LNCaP clone FGC (cell line): ENCODE data around the gene PNPLA2.

ENCODE experiments used
- DNase-seq: peaks from one replicate; pipeline ENCODE4 v3.0.0-alpha.2; 2011; ENCODE audit warnings: low read depth
- H3K4me3 ChIP-seq: 2 replicates; pipeline ENCODE4 v1.5.1; 2011; ENCODE audit warnings: mild to moderate bottlenecking, low read depth, low read length, control low read depth
- TF ChIP-seq, protein P1 (sequence below): IDR thresholded peaks from 2 replicates; pipeline ENCODE4 v1.5.1; 2012; ENCODE audit warnings: mild to moderate bottlenecking; ENCODE audit not compliant: control insufficient read depth, insufficient read depth; ENCODE audit errors: extremely low read depth

PNPLA2 gene

GRCh38 chr11:865462-866430 lies 47.0 kb downstream of the PNPLA2 start:
- TF ChIP-seq, protein P1, sequence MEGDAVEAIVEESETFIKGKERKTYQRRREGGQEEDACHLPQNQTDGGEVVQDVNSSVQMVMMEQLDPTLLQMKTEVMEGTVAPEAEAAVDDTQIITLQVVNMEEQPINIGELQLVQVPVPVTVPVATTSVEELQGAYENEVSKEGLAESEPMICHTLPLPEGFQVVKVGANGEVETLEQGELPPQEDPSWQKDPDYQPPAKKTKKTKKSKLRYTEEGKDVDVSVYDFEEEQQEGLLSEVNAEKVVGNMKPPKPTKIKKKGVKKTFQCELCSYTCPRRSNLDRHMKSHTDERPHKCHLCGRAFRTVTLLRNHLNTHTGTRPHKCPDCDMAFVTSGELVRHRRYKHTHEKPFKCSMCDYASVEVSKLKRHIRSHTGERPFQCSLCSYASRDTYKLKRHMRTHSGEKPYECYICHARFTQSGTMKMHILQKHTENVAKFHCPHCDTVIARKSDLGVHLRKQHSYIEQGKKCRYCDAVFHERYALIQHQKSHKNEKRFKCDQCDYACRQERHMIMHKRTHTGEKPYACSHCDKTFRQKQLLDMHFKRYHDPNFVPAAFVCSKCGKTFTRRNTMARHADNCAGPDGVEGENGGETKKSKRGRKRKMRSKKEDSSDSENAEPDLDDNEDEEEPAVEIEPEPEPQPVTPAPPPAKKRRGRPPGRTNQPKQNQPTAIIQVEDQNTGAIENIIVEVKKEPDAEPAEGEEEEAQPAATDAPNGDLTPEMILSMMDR, result no peak
- DNase-seq, result no peak
- no peak overlapping the region for H3K4me3 ChIP-seq

- TF ChIP-seq, protein P1, result no peak
- H3K4me3 ChIP-seq, result no peak overlapping the region
- no peak for DNase-seq
These were observed 47.8 kb downstream of the PNPLA2 start for GRCh38 chr11:866481-866880.

DNA sequence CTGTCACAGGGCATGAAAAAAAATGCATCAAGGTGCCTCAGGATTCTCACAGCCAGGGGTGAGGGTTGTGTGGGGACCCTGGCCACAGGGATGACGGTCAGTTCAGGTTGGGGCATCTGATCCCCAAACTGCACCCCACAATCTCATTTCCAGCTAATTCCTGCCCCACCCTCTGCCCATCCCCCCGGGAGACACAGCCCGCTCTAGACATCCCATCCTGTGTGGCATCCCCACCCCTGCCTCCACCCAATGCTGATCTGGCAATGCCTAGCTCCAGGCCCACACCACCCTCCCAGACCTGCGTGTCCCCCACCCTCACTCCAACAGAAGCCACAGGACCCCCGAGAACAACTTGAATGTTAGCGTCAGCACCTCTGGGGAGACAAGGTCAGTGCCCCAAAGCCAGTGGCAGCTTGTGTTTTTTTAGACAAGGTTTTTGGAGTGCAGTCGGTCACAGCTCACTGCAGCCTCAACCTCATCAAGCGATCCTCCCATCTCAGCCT lies 49.2 kb downstream of the PNPLA2 start:
- TF ChIP-seq, protein P1, result no peak
- no peak overlapping the region for H3K4me3 ChIP-seq
- DNase-seq, result no peak

- TF ChIP-seq, protein P1, result no peak
- no peak overlapping the region for H3K4me3 ChIP-seq
- no peak for DNase-seq
These were observed 49.7 kb downstream of the PNPLA2 start for GRCh38 chr11:868394-868793.

DNA sequence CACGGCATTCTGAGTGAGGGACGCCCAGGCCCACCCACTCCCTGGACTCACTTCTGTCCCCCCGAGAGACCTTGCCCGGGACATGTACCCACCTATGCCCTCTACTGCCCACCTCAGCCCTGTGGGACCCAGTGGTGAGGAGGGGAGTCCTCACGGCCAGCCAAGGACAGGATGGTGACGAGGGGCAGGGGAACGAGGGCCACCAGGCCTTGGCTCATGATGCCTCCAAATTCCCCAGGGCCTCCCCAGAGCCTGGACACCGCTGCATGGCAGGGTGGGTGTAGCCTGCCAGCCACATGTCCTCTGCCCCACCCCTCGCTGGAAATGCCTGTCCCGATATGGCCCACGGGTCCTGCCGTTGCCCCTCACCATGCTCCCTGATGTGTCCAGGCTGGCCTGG lies 50.1 kb downstream of the PNPLA2 start:
- DNase-seq, result no peak
- TF ChIP-seq, protein P1, result no peak
- H3K4me3 ChIP-seq, result no peak overlapping the region

- no peak overlapping the region for H3K4me3 ChIP-seq
- TF ChIP-seq, protein P1, result no peak
- no peak for DNase-seq
These were observed 50.8 kb downstream of the PNPLA2 start for GRCh38 chr11:869399-870126.

- TF ChIP-seq, protein P1, result peak; percentile 22; the same call in 1 of the 2 replicates
- H3K4me3 ChIP-seq, result no peak overlapping the region
- DNase-seq, result no peak
These were observed 51.4 kb downstream of the PNPLA2 start for GRCh38 chr11:870127-870413.
